Tibial artery (tissue), 4 donors: ENCODE data around the gene PATE3.

ENCODE experiments used
- DNase-seq, 2 donors: peaks; one replicate each; pipeline ENCODE4 v3.0.0-alpha.2; 2019
- H3K27ac ChIP-seq, 2 donors: fragments of 200-600 bp; sonication (generic) in 1 of 2; 1 replicate in 1 of 2; 2 replicates in 1 of 2; pipeline ENCODE4 v1.5.1; 2018 to 2019; ENCODE audit warnings: mild to moderate bottlenecking in 1 of 2
- H3K27me3 ChIP-seq, 2 donors: fragments of 200-600 bp; sonication (generic) in 1 of 2; one replicate each; pipeline versions ENCODE4 v1.5.1 to v1.6.0; 2016 to 2019
- H3K36me3 ChIP-seq, 3 donors: fragments of 200-600 bp; sonication (generic) in 2 of 3; one replicate each; pipeline ENCODE4 v1.5.1; 2016 to 2019; ENCODE audit warnings: mild to moderate bottlenecking in 2 of 3
- H3K4me1 ChIP-seq, 4 donors: fragments of 200-600 bp; sonication (generic) in 2 of 4; 1 replicate in 3 of 4; 2 replicates in 1 of 4; pipeline ENCODE4 v1.5.1; 2016 to 2019
- H3K4me3 ChIP-seq, 2 donors: fragments of 200-600 bp; sonication (generic) in 1 of 2; 1 replicate in 1 of 2; 2 replicates in 1 of 2; pipeline ENCODE4 v1.5.1; 2018 to 2019; ENCODE audit warnings: mild to moderate bottlenecking in 2 of 2
- H3K9me3 ChIP-seq, 3 donors: fragments of 200-600 bp; sonication (generic) in 1 of 3; one replicate each; pipeline ENCODE4 v1.5.1; 2016 to 2019
- intact Hi-C: fragments of 100-400 bp; cut with DNase I; formaldehyde crosslinking; loops from one replicate; pipeline ENCODE4 v1.15.0; 2023; ENCODE audit warnings: low total_unique reads
- TF ChIP-seq, protein P1 (sequence below), 2 experiments: fragments of 200-600 bp in 1 of 2; fragments of 450-650 bp in 1 of 2; IDR thresholded peaks; one replicate each; pipeline ENCODE4 v1.5.1; 2017 to 2019; ENCODE audit warnings: antibody characterized with exemption in 2 of 2, mild to moderate bottlenecking in 1 of 2, moderate library complexity in 1 of 2

The PATE3 gene

DNA sequence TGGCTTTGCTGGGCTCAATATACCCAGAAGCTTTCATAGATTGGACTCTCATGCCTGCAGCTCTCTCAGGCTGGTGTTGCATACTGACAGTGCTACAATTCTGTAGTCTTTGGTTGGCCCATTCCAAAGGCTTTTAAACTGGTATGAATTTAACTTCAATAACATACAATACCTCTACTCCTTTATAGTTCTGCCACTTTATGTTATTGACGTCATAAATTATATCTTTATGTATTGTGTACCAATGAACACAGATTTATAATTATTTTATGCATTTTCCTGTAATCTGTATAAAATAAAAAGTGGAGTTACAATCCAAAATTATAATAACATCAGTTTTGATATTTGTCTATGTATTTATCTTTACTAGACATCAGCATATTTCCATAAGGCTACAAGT lies 25.5 kb upstream of the PATE3 start:
- Histone ChIP-seq H3K27me3 (no peaks in the 10 kb centered on the region), H3K9me3 (peaks cover 0 to 8% (median 0%) of the 10 kb centered on the region in 3 donors), H3K27ac (no peak overlapping the region), H3K4me3 (no peak overlapping the region), H3K4me1 (no peaks in the 10 kb centered on the region), H3K36me3 (no peaks in the 10 kb centered on the region)
- intact Hi-C loops = no loop called here
- TF ChIP-seq, protein P1, sequence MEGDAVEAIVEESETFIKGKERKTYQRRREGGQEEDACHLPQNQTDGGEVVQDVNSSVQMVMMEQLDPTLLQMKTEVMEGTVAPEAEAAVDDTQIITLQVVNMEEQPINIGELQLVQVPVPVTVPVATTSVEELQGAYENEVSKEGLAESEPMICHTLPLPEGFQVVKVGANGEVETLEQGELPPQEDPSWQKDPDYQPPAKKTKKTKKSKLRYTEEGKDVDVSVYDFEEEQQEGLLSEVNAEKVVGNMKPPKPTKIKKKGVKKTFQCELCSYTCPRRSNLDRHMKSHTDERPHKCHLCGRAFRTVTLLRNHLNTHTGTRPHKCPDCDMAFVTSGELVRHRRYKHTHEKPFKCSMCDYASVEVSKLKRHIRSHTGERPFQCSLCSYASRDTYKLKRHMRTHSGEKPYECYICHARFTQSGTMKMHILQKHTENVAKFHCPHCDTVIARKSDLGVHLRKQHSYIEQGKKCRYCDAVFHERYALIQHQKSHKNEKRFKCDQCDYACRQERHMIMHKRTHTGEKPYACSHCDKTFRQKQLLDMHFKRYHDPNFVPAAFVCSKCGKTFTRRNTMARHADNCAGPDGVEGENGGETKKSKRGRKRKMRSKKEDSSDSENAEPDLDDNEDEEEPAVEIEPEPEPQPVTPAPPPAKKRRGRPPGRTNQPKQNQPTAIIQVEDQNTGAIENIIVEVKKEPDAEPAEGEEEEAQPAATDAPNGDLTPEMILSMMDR (IDR thresholded peaks at IDR 0.05) = no peak
- DNase-seq = no peak

DNA sequence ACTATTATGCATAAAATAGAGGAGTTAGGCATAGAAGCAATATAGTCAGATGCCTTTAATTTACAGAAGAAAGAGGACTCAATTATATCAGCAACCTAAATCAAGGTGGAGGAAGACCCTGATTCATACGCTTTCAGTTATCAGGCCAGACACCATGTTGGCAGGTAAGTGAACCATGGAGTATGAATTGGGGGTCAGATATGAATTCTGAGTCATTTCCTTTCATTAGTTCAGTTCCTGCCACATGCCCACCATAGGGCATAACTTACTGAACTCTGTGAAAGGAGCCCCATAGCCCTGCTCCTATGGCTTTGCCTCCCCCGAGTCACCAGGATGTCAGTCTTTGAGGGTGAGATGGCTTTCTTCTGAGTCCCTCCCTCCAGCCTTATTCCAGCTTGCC lies 24.4 kb upstream of the PATE3 start:
- Histone ChIP-seq H3K4me3 (no peak overlapping the region), H3K36me3 (no peaks in the 10 kb centered on the region), H3K27ac (no peak overlapping the region), H3K27me3 (no peaks in the 10 kb centered on the region), H3K9me3 (no peaks in the 10 kb centered on the region), H3K4me1 (no peaks in the 10 kb centered on the region)
- intact Hi-C loops = no loop called here
- TF ChIP-seq, protein P1 (IDR thresholded peaks at IDR 0.05) = no peak
- no peak for DNase-seq

DNA sequence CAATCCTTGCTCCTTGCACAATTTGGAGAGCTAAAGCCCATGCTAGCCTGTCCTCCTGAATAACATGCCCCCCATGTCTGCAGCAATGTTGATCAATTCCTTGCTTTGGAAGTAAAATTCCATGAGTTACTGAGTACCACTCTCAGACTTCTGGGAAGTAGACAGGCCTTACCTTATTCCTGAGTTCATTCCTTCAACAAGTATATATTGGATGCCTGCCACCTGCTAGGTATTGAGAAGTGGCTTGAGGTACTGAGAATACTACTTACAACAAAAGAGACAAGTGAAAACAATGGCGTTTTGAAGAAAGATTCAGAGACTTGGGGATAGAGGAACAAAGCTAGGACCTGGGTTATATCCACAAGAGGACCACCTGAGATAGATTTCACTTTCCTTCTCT lies 21.7 kb upstream of the PATE3 start:
- TF ChIP-seq, protein P1 (IDR thresholded peaks at IDR 0.05) = no peak
- H3K9me3 ChIP-seq = no peaks in the 10 kb centered on the region
- H3K4me3 ChIP-seq = no peak overlapping the region
- no peaks in the 10 kb centered on the region for H3K36me3 ChIP-seq
- no peaks in the 10 kb centered on the region for H3K4me1 ChIP-seq
- intact Hi-C loops = no loop called here
- no peak overlapping the region for H3K27ac ChIP-seq
- no peak for DNase-seq
- no peaks in the 10 kb centered on the region for H3K27me3 ChIP-seq

DNA sequence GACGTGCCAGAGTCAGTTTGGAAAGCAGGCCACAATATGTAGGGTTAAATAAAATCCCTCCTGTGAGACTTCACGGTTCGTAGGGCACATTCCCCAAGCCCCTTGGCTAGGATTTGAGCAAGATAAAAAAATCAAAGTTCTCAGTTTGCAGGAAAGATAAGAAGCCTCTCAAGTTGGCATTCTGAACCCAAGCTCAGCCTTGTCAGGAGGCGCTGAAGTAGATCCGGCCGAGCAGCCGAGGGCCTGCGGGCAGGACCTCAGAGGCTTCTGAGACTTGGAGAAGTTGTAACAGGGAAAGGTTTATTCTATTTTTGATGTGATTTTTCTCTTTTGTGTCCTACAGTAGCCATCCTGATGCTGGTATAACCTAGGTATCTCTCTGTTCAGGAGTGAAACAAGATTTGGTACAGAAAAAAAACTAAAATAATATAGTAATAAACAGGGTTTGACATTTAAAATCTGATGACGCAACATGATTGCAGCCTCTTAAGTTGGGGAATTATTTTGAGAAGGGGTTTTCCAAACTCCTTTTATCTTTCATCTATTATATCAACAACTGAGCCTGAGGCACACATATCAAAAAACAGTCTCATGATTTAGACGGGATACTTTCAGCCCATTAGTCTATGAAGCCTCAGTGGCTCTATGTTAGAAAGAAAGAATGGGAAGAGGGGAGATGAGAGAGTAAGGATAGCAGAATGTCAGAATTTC lies 19.4 kb upstream of the PATE3 start:
- no peaks in the 10 kb centered on the region for H3K4me1 ChIP-seq
- TF ChIP-seq, protein P1 (IDR thresholded peaks at IDR 0.05) = no peak
- no peak for DNase-seq
- H3K9me3 ChIP-seq = no peaks in the 10 kb centered on the region
- H3K27me3 ChIP-seq = no peaks in the 10 kb centered on the region
- intact Hi-C loops = no loop called here
- H3K27ac ChIP-seq = no peak overlapping the region
- H3K4me3 ChIP-seq = no peak overlapping the region
- no peaks in the 10 kb centered on the region for H3K36me3 ChIP-seq

DNA sequence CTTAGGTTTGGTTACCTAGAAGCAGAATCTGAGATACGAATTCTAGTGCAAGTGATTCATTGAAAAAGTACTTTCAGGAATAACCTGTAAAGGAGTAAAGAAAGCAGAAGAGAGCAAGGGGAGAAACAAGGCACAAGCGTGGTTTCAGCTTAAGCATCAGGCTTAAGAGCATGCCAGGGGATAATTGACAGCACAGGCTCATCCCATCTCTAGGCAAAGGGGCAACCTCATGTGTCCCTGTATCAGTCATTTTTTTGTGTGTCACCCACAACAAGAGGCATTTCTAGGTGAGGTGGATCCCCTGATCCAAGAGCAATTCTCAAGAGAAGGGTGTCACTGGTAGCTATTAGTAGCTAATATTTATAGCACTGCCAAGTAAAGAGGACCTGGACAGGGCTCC lies 17.3 kb upstream of the PATE3 start:
- no peaks in the 10 kb centered on the region for H3K27me3 ChIP-seq
- no peak overlapping the region for H3K4me3 ChIP-seq
- no peaks in the 10 kb centered on the region for H3K36me3 ChIP-seq
- H3K9me3 ChIP-seq = no peaks in the 10 kb centered on the region
- no peak overlapping the region for H3K27ac ChIP-seq
- no peaks in the 10 kb centered on the region for H3K4me1 ChIP-seq
- DNase-seq = no peak
- intact Hi-C loops = no loop called here
- TF ChIP-seq, protein P1 (IDR thresholded peaks at IDR 0.05) = no peak
